Mammary microvascular endothelial cell (primary cell): Measurements from ENCODE around the gene XRCC2. TPM values are rescaled to one million over a fixed set of nuclear protein-coding genes. Genes with fewer than 3 reads are reported as not detected.

Source experiments
- total RNA-seq: library from RNA; depleted of rRNA; stranded (reverse); fragments of >200 nt; gene quantifications from 2 replicates; pipeline ENCODE4 v1.2.3, GENCODE V29; 2015

XRCC2 gene
- total RNA-seq, result 4.7 and 6.5 TPM in 2 replicates

DNA sequence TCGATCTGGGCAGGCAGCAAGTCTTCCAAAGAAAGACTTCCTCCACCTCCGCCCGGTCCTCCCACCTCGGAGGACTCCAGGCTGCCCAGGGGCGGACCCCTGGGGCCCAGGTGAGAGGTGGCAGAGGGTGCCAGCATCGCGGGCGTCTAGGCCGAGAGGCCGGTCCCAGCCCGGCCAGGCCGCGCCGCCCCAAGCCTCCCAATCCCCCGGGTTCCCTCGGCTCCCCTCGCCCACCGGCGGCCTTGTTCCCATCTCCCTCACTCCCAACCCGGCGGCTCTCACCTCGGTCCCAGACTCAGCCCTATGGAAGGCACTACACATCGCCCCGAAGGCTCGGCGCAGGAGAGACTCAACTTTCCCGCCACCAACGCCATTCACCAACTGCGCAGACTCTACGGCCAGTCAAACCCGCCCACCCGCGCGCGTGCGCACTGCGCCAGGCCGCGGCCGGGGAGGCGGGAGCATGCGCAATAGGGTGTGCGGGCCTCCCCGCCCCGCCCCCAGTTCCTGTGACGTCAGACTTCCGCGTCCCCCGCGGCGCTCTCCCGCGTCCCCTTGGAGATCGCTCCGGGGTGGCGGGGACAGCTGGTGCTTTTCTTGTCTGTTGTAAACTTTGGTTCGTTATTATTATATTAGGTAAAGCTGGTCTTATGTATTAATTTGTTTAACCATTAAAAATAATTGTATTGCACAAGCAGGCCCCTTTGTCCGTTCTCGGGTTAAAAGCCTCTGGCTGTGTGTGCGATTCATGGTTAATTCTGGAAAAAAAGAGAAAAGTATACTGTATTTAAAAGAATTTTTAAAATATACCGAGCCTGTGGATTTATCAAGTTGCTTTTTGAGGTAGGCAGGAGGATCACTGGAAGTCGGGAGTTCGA is at the start of gene XRCC2:
Gene XRCC2 (minus strand): TSS at position 383 of the 878 bp plus-strand sequence. CDS start 62 bp downstream, at position 321.

Other genes starting within 250 kb of the XRCC2 start
- gene KMT2C, start 240.1 kb downstream of the XRCC2 start, total RNA-seq, result 10.0 and 13.8 TPM in 2 replicates
- 0.60 and 2.0 TPM in 2 replicates for gene ACTR3B, start 83.6 kb upstream of the XRCC2 start, total RNA-seq